HEK293 (cell line): ENCODE measurements around the gene ATG10.

Experiments
- CTCF ChIA-PET: fragments of 350-600 bp; formaldehyde crosslinking; extraction: SDS; loops from one replicate; lab custom pipeline; 2021; ENCODE audit warnings: antibody characterized with exemption; lab: Yijun Ruan, JAX
- POLR2A ChIA-PET: fragments of 300-600 bp; formaldehyde crosslinking; extraction: SDS; loops from one replicate; lab custom pipeline; 2020; ENCODE audit warnings: antibody characterized with exemption, inconsistent platforms; lab: Yijun Ruan, JAX
- H3K27ac ChIP-seq: fragments of 200-500 bp; sonication (Bioruptor generic); 2 replicates; pipeline ENCODE4 v1.5.1; 2014; ENCODE audit warnings: low read depth, low read length, control low read depth, inconsistent platforms; ENCODE audit errors: extremely low read depth
- H3K36me3 ChIP-seq, 2 experiments: fragments of 200-500 bp in 1 of 2; sonication (Bioruptor generic) in 1 of 2; 1 replicate in 1 of 2; 2 replicates in 1 of 2; pipeline ENCODE4 v1.5.1; 2014 to 2017; ENCODE audit warnings: inconsistent platforms in 2 of 2, low read length in 2 of 2; ENCODE audit not compliant: control insufficient read depth in 2 of 2, insufficient read depth in 1 of 2
- H3K4me1 ChIP-seq: fragments of 200-500 bp; sonication (Bioruptor generic); 2 replicates; pipeline ENCODE4 v1.5.1; 2014; ENCODE audit warnings: mild to moderate bottlenecking, low read length, inconsistent platforms; ENCODE audit not compliant: control insufficient read depth, insufficient read depth
- H3K4me3 ChIP-seq: 2 replicates; pipeline ENCODE4 v1.5.1; 2011; ENCODE audit warnings: low read depth, mild to moderate bottlenecking, control low read depth, low read length, moderate library complexity
- H3K9me3 ChIP-seq: fragments of 200-500 bp; sonication (Bioruptor generic); 2 replicates; pipeline ENCODE4 v1.5.1; 2014; ENCODE audit warnings: low read depth, low read length, inconsistent platforms; ENCODE audit not compliant: control insufficient read depth, insufficient read depth
- KLF16 ChIP-seq: fragments of 450-650 bp; formaldehyde crosslinking; IDR thresholded peaks from 2 replicates; pipeline ENCODE4 v1.5.1; 2017; ENCODE audit warnings: missing biosample characterization, missing genetic modification characterization
- ZBTB20 ChIP-seq: fragments of 450-650 bp; formaldehyde crosslinking; IDR thresholded peaks from 2 replicates; pipeline ENCODE4 v1.5.1; 2016; ENCODE audit warnings: missing biosample characterization, missing genetic modification characterization
- ZNF24 ChIP-seq: fragments of 450-650 bp; formaldehyde crosslinking; IDR thresholded peaks from 2 replicates; pipeline ENCODE4 v1.5.1; 2016; ENCODE audit warnings: missing biosample characterization, missing genetic modification characterization
- ZNF366 ChIP-seq: fragments of 450-650 bp; formaldehyde crosslinking; conservative IDR thresholded peaks from 2 replicates; pipeline ENCODE4 v1.5.1; 2016; ENCODE audit warnings: missing biosample characterization, missing genetic modification characterization
- ZNF404 ChIP-seq: fragments of 450-650 bp; formaldehyde crosslinking; IDR thresholded peaks from 2 replicates; pipeline ENCODE4 v1.5.1; 2017; ENCODE audit warnings: missing biosample characterization, missing genetic modification characterization
- ZNF555 ChIP-seq: fragments of 450-650 bp; formaldehyde crosslinking; conservative IDR thresholded peaks from 2 replicates; pipeline ENCODE4 v1.5.1; 2017; ENCODE audit warnings: missing biosample characterization, mild to moderate bottlenecking, missing genetic modification characterization, inconsistent platforms
- ZNF558 ChIP-seq: fragments of 450-650 bp; formaldehyde crosslinking; IDR thresholded peaks from 2 replicates; pipeline ENCODE4 v1.5.1; 2016; ENCODE audit warnings: missing biosample characterization, missing genetic modification characterization
- ZNF623 ChIP-seq: fragments of 450-650 bp; formaldehyde crosslinking; IDR thresholded peaks from 2 replicates; pipeline ENCODE4 v1.5.1; 2016; ENCODE audit warnings: missing biosample characterization, missing genetic modification characterization
- ZNF658 ChIP-seq: fragments of 450-650 bp; formaldehyde crosslinking; IDR thresholded peaks from 2 replicates; pipeline ENCODE4; 2016; ENCODE audit warnings: missing biosample characterization, missing genetic modification characterization
- TF ChIP-seq, protein P1 (sequence below): fragments of 450-650 bp; formaldehyde crosslinking; IDR thresholded peaks from 2 replicates; pipeline ENCODE4 v1.5.1; 2016; ENCODE audit warnings: missing biosample characterization, missing genetic modification characterization
- TF ChIP-seq, protein P2 (sequence below): fragments of 450-650 bp; IDR thresholded peaks from 2 replicates; pipeline ENCODE4 v1.5.1; 2018; ENCODE audit warnings: missing biosample characterization, mild to moderate bottlenecking, missing genetic modification characterization
- TF ChIP-seq, protein P3 (sequence below): fragments of 450-650 bp; formaldehyde crosslinking; IDR thresholded peaks from 2 replicates; pipeline ENCODE4 v1.5.1; 2016; ENCODE audit warnings: missing biosample characterization, missing genetic modification characterization
- TF ChIP-seq, protein P4 (sequence below): fragments of 450-650 bp; formaldehyde crosslinking; IDR thresholded peaks from 2 replicates; pipeline ENCODE4 v1.5.1; 2016; ENCODE audit warnings: missing biosample characterization, missing genetic modification characterization
- TF ChIP-seq, protein P5 (sequence below): fragments of 450-650 bp; formaldehyde crosslinking; IDR thresholded peaks from 2 replicates; pipeline ENCODE4 v1.5.1; 2016; ENCODE audit warnings: missing biosample characterization, missing genetic modification characterization, borderline replicate concordance
- TF ChIP-seq, protein P6 (sequence below): fragments of 450-650 bp; formaldehyde crosslinking; IDR thresholded peaks from 2 replicates; pipeline ENCODE4 v1.5.1; 2016; ENCODE audit warnings: missing biosample characterization, missing genetic modification characterization, borderline replicate concordance

Gene ATG10

DNA sequence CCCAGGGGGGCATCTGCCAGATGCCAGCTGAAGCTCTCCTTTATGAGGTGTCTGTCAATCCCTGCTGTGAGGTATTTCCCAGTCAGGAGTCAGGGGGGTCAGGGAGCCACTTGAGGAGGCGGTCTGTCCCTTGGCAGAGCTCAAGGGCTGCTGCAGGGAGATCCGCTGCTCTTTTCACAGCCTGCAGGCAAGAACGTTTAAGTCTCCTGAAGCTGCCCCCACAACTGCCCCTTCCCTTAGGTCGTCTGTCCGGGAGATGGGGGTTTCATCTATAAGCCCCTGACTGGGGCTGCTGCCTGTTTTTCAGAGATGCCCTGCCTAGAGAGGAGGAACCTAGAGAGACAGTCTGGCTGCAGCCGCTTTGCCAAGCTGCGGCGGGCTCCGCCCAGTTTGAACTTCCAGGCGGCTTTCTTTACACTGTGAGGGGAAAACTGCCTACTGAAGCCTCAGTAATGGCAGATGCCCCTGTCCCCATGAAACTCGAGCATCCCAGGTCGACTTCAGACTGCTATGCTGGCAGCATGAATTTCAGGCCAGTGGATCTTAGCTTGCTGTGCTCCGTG lies 158.0 kb downstream of the ATG10 start:
- CTCF ChIA-PET, result interaction anchor here (0.6 to 1.1 kb wide), 2 partner anchors 36 to 97 kb away, joined by 3 read pairs; no protein-coding TSS in a partner anchor

DNA sequence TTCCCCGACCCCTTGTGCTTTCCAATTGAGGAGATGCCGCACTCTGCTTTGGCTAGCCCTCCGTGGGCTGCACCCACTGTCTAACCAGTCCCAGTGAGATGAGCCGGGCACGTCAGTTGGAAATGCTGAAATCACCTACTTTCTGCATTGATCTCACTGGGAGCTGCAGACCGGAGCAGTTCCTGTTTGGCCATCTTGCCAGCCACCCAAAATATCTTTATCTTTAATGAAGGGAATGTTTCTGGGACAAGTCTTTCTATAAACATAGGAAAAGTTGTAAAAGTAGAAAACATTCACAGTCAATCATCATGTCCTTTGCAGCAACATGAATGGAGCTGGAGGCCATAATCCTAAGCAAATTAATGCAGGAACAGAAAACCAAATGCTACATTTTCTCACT lies 158.8 kb downstream of the ATG10 start:
- Histone ChIP-seq H3K4me1 (no peaks in the 10 kb centered on the region), H3K9me3 (no peaks in the 10 kb centered on the region), H3K4me3 (no peak overlapping the region), H3K36me3 (no peaks in the 10 kb centered on the region), H3K27ac (no peak overlapping the region)
- POLR2A ChIA-PET, result no interaction called here
- CTCF ChIA-PET, result interaction anchor here (1.1 kb wide), 1 partner anchor 35 kb away, joined by 3 read pairs; no protein-coding TSS in a partner anchor
- TF ChIP-seq ZBTB20 (tag by site-specific recombination) (no peak), ZNF658 (tag by site-specific recombination) (no peak), KLF16 (tag by site-specific recombination) (no peak), ZNF404 (tag by site-specific recombination) (no peak), ZNF555 (tag by site-specific recombination) (no peak), ZNF366 (no peak)
- TF ChIP-seq, protein P1, sequence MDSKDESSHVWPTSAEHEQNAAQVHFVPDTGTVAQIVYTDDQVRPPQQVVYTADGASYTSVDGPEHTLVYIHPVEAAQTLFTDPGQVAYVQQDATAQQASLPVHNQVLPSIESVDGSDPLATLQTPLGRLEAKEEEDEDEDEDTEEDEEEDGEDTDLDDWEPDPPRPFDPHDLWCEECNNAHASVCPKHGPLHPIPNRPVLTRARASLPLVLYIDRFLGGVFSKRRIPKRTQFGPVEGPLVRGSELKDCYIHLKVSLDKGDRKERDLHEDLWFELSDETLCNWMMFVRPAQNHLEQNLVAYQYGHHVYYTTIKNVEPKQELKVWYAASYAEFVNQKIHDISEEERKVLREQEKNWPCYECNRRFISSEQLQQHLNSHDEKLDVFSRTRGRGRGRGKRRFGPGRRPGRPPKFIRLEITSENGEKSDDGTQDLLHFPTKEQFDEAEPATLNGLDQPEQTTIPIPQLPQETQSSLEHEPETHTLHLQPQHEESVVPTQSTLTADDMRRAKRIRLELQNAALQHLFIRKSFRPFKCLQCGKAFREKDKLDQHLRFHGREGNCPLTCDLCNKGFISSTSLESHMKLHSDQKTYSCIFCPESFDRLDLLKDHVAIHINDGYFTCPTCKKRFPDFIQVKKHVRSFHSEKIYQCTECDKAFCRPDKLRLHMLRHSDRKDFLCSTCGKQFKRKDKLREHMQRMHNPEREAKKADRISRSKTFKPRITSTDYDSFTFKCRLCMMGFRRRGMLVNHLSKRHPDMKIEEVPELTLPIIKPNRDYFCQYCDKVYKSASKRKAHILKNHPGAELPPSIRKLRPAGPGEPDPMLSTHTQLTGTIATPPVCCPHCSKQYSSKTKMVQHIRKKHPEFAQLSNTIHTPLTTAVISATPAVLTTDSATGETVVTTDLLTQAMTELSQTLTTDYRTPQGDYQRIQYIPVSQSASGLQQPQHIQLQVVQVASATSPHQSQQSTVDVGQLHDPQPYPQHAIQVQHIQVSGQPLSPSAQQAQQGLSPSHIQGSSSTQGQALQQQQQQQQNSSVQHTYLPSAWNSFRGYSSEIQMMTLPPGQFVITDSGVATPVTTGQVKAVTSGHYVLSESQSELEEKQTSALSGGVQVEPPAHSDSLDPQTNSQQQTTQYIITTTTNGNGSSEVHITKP (tag by site-specific recombination), result no peak
- TF ChIP-seq, protein P2, sequence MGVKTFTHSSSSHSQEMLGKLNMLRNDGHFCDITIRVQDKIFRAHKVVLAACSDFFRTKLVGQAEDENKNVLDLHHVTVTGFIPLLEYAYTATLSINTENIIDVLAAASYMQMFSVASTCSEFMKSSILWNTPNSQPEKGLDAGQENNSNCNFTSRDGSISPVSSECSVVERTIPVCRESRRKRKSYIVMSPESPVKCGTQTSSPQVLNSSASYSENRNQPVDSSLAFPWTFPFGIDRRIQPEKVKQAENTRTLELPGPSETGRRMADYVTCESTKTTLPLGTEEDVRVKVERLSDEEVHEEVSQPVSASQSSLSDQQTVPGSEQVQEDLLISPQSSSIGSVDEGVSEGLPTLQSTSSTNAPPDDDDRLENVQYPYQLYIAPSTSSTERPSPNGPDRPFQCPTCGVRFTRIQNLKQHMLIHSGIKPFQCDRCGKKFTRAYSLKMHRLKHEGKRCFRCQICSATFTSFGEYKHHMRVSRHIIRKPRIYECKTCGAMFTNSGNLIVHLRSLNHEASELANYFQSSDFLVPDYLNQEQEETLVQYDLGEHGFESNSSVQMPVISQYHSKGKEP (tag by site-specific recombination), result no peak

More for the DNA sequence above, 158.0 kb downstream of the ATG10 start:
- H3K27ac ChIP-seq, result no peak overlapping the region
- no peaks in the 10 kb centered on the region for H3K4me1 ChIP-seq
- TF ChIP-seq, protein P3, sequence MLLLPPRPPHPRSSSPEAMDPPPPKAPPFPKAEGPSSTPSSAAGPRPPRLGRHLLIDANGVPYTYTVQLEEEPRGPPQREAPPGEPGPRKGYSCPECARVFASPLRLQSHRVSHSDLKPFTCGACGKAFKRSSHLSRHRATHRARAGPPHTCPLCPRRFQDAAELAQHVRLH (tag by site-specific recombination), result no peak
- TF ChIP-seq, protein P4, sequence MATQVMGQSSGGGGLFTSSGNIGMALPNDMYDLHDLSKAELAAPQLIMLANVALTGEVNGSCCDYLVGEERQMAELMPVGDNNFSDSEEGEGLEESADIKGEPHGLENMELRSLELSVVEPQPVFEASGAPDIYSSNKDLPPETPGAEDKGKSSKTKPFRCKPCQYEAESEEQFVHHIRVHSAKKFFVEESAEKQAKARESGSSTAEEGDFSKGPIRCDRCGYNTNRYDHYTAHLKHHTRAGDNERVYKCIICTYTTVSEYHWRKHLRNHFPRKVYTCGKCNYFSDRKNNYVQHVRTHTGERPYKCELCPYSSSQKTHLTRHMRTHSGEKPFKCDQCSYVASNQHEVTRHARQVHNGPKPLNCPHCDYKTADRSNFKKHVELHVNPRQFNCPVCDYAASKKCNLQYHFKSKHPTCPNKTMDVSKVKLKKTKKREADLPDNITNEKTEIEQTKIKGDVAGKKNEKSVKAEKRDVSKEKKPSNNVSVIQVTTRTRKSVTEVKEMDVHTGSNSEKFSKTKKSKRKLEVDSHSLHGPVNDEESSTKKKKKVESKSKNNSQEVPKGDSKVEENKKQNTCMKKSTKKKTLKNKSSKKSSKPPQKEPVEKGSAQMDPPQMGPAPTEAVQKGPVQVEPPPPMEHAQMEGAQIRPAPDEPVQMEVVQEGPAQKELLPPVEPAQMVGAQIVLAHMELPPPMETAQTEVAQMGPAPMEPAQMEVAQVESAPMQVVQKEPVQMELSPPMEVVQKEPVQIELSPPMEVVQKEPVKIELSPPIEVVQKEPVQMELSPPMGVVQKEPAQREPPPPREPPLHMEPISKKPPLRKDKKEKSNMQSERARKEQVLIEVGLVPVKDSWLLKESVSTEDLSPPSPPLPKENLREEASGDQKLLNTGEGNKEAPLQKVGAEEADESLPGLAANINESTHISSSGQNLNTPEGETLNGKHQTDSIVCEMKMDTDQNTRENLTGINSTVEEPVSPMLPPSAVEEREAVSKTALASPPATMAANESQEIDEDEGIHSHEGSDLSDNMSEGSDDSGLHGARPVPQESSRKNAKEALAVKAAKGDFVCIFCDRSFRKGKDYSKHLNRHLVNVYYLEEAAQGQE (tag by site-specific recombination), result no peak
- TF ChIP-seq, protein P5, sequence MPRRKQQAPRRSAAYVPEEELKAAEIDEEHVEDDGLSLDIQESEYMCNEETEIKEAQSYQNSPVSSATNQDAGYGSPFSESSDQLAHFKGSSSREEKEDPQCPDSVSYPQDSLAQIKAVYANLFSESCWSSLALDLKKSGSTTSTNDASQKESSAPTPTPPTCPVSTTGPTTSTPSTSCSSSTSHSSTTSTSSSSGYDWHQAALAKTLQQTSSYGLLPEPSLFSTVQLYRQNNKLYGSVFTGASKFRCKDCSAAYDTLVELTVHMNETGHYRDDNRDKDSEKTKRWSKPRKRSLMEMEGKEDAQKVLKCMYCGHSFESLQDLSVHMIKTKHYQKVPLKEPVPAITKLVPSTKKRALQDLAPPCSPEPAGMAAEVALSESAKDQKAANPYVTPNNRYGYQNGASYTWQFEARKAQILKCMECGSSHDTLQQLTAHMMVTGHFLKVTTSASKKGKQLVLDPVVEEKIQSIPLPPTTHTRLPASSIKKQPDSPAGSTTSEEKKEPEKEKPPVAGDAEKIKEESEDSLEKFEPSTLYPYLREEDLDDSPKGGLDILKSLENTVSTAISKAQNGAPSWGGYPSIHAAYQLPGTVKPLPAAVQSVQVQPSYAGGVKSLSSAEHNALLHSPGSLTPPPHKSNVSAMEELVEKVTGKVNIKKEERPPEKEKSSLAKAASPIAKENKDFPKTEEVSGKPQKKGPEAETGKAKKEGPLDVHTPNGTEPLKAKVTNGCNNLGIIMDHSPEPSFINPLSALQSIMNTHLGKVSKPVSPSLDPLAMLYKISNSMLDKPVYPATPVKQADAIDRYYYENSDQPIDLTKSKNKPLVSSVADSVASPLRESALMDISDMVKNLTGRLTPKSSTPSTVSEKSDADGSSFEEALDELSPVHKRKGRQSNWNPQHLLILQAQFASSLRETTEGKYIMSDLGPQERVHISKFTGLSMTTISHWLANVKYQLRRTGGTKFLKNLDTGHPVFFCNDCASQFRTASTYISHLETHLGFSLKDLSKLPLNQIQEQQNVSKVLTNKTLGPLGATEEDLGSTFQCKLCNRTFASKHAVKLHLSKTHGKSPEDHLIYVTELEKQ (tag by site-specific recombination), result no peak
- TF ChIP-seq ZNF24 (no peak), ZNF623 (tag by site-specific recombination) (no peak), ZNF558 (tag by site-specific recombination) (no peak)
- TF ChIP-seq, protein P6, sequence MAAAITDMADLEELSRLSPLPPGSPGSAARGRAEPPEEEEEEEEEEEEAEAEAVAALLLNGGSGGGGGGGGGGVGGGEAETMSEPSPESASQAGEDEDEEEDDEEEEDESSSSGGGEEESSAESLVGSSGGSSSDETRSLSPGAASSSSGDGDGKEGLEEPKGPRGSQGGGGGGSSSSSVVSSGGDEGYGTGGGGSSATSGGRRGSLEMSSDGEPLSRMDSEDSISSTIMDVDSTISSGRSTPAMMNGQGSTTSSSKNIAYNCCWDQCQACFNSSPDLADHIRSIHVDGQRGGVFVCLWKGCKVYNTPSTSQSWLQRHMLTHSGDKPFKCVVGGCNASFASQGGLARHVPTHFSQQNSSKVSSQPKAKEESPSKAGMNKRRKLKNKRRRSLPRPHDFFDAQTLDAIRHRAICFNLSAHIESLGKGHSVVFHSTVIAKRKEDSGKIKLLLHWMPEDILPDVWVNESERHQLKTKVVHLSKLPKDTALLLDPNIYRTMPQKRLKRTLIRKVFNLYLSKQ (tag by site-specific recombination), result no peak
- no peak overlapping the region for H3K4me3 ChIP-seq
- POLR2A ChIA-PET, result no interaction called here
- no peaks in the 10 kb centered on the region for H3K36me3 ChIP-seq
- H3K9me3 ChIP-seq, result no peaks in the 10 kb centered on the region
